Natural killer cell (primary cell): ENCODE measurements around the gene WASHC3. TPM values are rescaled to one million over a fixed set of nuclear protein-coding genes. Genes with fewer than 3 reads are reported as not detected.
A peak's percentile ranks its signal among the peaks of the same experiment; 100 is the strongest.

Source experiments
- ATAC-seq, 3 donors: fragments of 150-1000 bp in 2 of 3; fragments of 200-7000 bp in 1 of 3; cut with Tn5 transposase; 1 replicate in 1 of 3; 2 replicates in 2 of 3; pipeline ENCODE4 v1.10.0; 2021; ENCODE audit warnings: mild to moderate bottlenecking in 2 of 3, moderate library complexity in 2 of 3
- DNase-seq, 2 donors: peaks; one replicate each; pipeline versions ENCODE4 v3.0.0 to v3.0.0-alpha.2; 2013 to 2021; ENCODE audit warnings: mixed read lengths in 1 of 2
- H3K27ac ChIP-seq: one replicate; pipeline ENCODE4 v1.5.1; 2013; ENCODE audit warnings: mild to moderate bottlenecking, low read length
- H3K27me3 ChIP-seq: one replicate; pipeline ENCODE4 v1.6.1; 2013; ENCODE audit warnings: low read length; ENCODE audit not compliant: control insufficient read depth, insufficient read depth
- H3K36me3 ChIP-seq: one replicate; pipeline ENCODE4 v1.6.1; 2013; ENCODE audit warnings: low read length; ENCODE audit not compliant: control insufficient read depth, insufficient read depth
- H3K4me1 ChIP-seq: one replicate; pipeline ENCODE4 v1.6.1; 2013; ENCODE audit warnings: low read length; ENCODE audit not compliant: control insufficient read depth, insufficient read depth
- H3K4me3 ChIP-seq: one replicate; pipeline ENCODE4 v1.5.1; 2013; ENCODE audit warnings: low read length
- H3K9me3 ChIP-seq: one replicate; pipeline ENCODE4 v1.6.1; 2013; ENCODE audit warnings: low read length; ENCODE audit not compliant: control insufficient read depth, insufficient read depth
- H3K27ac Mint-ChIP-seq, 2 donors: one replicate each; pipeline ENCODE4 v1.8.0; 2022; ENCODE audit warnings: mild to moderate bottlenecking in 2 of 2, mixed read lengths in 2 of 2, moderate library complexity in 1 of 2
- H3K27me3 Mint-ChIP-seq, 2 donors: one replicate each; pipeline ENCODE4 v1.8.0; 2022; ENCODE audit warnings: low read depth in 2 of 2, mixed read lengths in 2 of 2
- H3K36me3 Mint-ChIP-seq: one replicate; pipeline ENCODE4 v1.8.0; 2022; ENCODE audit warnings: mixed read lengths
- H3K4me1 Mint-ChIP-seq, 2 donors: one replicate each; pipeline ENCODE4 v1.8.0; 2022; ENCODE audit warnings: mixed read lengths in 2 of 2
- H3K4me3 Mint-ChIP-seq: one replicate; pipeline ENCODE4 v1.8.0; 2022; ENCODE audit warnings: mild to moderate bottlenecking, moderate library complexity, mixed read lengths
- H3K9me3 Mint-ChIP-seq, 2 donors: one replicate each; pipeline ENCODE4 v1.8.0; 2022; ENCODE audit warnings: mixed read lengths in 2 of 2
- CTCF ChIP-seq: fragments of 200-600 bp; IDR thresholded peaks from one replicate; pipeline ENCODE4 v1.8.0; 2022; ENCODE audit warnings: antibody characterized with exemption
- WGBS: methylation state at CpG from one replicate; pipeline ENCODE4 v1.1.7; 2013; ENCODE audit warnings: missing lambda C conversion rate; ENCODE audit not compliant: insufficient coverage; 5-methylcytosine and 5-hydroxymethylcytosine counted together
- intact Hi-C: fragments of 100-400 bp; cut with micrococcal nuclease; formaldehyde crosslinking; loops from one replicate; pipeline ENCODE4 v1.14.2; 2022
- total RNA-seq, 4 donors: library from RNA; stranded (reverse); fragments of 120-200 nt in 1 of 4; gene quantifications; one replicate each; pipeline versions ENCODE4 v1.2.3 to v1.2.4, GENCODE V29; 2013 to 2022

Gene WASHC3
- total RNA-seq, 3 donors from 2014 or later (not counting 1 experiment from before 2014, with no cell fraction given): 34.6 to 43.2 (median 41.4) TPM

- peaks cover 50% of the 10 kb centered on the region for H3K36me3 ChIP-seq
- Mint-ChIP-seq H3K27ac (no peak overlapping the region), H3K4me1 (peaks cover 0 to 15% of the 10 kb centered on the region in 2 donors), H3K27me3 (no peaks in the 10 kb centered on the region), H3K9me3 (peaks cover 0 to 3% of the 10 kb centered on the region in 2 donors), H3K36me3 (peaks cover 41% of the 10 kb centered on the region), H3K4me3 (no peak overlapping the region)
- no peak for DNase-seq
- H3K4me1 ChIP-seq: no peaks in the 10 kb centered on the region
- WGBS: 94% methylated on average over 2 of the region's 3 CpGs
- ATAC-seq: no peak
- H3K27me3 ChIP-seq: no peaks in the 10 kb centered on the region
- H3K9me3 ChIP-seq: no peaks in the 10 kb centered on the region
- H3K4me3 ChIP-seq: no peak overlapping the region
- H3K27ac ChIP-seq: no peak overlapping the region
- intact Hi-C loops: no loop called here
- no peak for TF ChIP-seq CTCF
Observed at GRCh38 chr12:102106905-102107304, 45.1 kb upstream of the WASHC3 start.

- Mint-ChIP-seq H3K27me3 (no peaks in the 10 kb centered on the region), H3K9me3 (no peaks in the 10 kb centered on the region), H3K4me1 (no peaks in the 10 kb centered on the region), H3K27ac (no peak overlapping the region), H3K4me3 (no peak overlapping the region), H3K36me3 (peaks cover 6% of the 10 kb centered on the region)
- Histone ChIP-seq H3K36me3 (peaks cover 30% of the 10 kb centered on the region), H3K27me3 (no peaks in the 10 kb centered on the region), H3K4me3 (no peak overlapping the region), H3K4me1 (no peaks in the 10 kb centered on the region), H3K27ac (no peak overlapping the region), H3K9me3 (no peaks in the 10 kb centered on the region)
- 90% methylated on average over 3 of the region's 3 CpGs for WGBS
- no peak for DNase-seq
- no peak for TF ChIP-seq CTCF
- ATAC-seq: no peak
- intact Hi-C loops: no loop called here
Observed at GRCh38 chr12:102096855-102097254, 35.1 kb upstream of the WASHC3 start.

- ATAC-seq (peak in 2 of 3 donors; percentile 37 to 57), DNase-seq (peak in 1 of 2 donors; percentile 17)
- no peaks in the 10 kb centered on the region for H3K9me3 Mint-ChIP-seq
- WGBS: 84% methylated on average over 1 of the region's 2 CpGs
- Histone ChIP-seq H3K27me3 (no peaks in the 10 kb centered on the region), H3K9me3 (no peaks in the 10 kb centered on the region), H3K27ac (no peak overlapping the region), H3K4me1 (no peaks in the 10 kb centered on the region), H3K36me3 (peaks cover 30% of the 10 kb centered on the region), H3K4me3 (no peak overlapping the region)
- no peak overlapping the region for H3K27ac Mint-ChIP-seq
- H3K4me1 Mint-ChIP-seq: no peaks in the 10 kb centered on the region
- H3K36me3 Mint-ChIP-seq: peaks cover 6% of the 10 kb centered on the region
- intact Hi-C loops: no loop called here
- peak; percentile 8 for TF ChIP-seq CTCF
- H3K4me3 Mint-ChIP-seq: no peak overlapping the region
- H3K27me3 Mint-ChIP-seq: no peaks in the 10 kb centered on the region
Observed at GRCh38 chr12:102095677-102096263, 34.0 kb upstream of the WASHC3 start.

GRCh38 chr12:102093319-102093718 lies 31.5 kb upstream of the WASHC3 start:
- no peaks in the 10 kb centered on the region for H3K4me1 ChIP-seq

More at GRCh38 chr12:102093319-102093718, 31.5 kb upstream of the WASHC3 start:
- Mint-ChIP-seq H3K27ac (no peak overlapping the region), H3K9me3 (no peaks in the 10 kb centered on the region), H3K4me3 (no peak overlapping the region), H3K4me1 (no peaks in the 10 kb centered on the region), H3K36me3 (peaks cover 13% of the 10 kb centered on the region), H3K27me3 (no peaks in the 10 kb centered on the region)
- no peak for DNase-seq
- Histone ChIP-seq H3K27ac (no peak overlapping the region), H3K4me3 (no peak overlapping the region), H3K27me3 (no peaks in the 10 kb centered on the region), H3K9me3 (no peaks in the 10 kb centered on the region), H3K36me3 (peaks cover 14% of the 10 kb centered on the region)
- ATAC-seq: no peak
- intact Hi-C loops: no loop called here
- no peak for TF ChIP-seq CTCF
